HG02571 (cell line): ENCODE data around the gene CDK5RAP1.
"Not testable (repeated sequence)": the region's sequence is repeated elsewhere in the genome, so short reads cannot be mapped to it uniquely, and the experiment has no call there.

Source experiments
- ATAC-seq: cut with Tn5 transposase; IDR thresholded peaks from one replicate; pipeline ENCODE4 v1.9.1; 2021; ENCODE audit warnings: mild to moderate bottlenecking, moderate library complexity; ENCODE audit not compliant: unreplicated experiment

Gene CDK5RAP1

GRCh38 chr20:33389326-33389725 lies 12.0 kb downstream of the CDK5RAP1 start:
- not testable (repeated sequence) for ATAC-seq

GRCh38 chr20:33388268-33388667 lies 13.1 kb downstream of the CDK5RAP1 start:
- ATAC-seq, result no peak

GRCh38 chr20:33387177-33387576 lies 14.1 kb downstream of the CDK5RAP1 start:
- no peak for ATAC-seq

- ATAC-seq, result no peak
These were observed 14.6 kb downstream of the CDK5RAP1 start for GRCh38 chr20:33386673-33387072.

GRCh38 chr20:33377366-33377765 lies 24.0 kb downstream of the CDK5RAP1 start:
- no peak for ATAC-seq

- no peak for ATAC-seq
These were observed 27.3 kb downstream of the CDK5RAP1 start for GRCh38 chr20:33373735-33374605.

- ATAC-seq, result no peak
These were observed 28.3 kb downstream of the CDK5RAP1 start for GRCh38 chr20:33372993-33373441.

- ATAC-seq, result no peak
These were observed 31.0 kb downstream of the CDK5RAP1 start for GRCh38 chr20:33370291-33370690.

GRCh38 chr20:33362898-33363297 lies 38.4 kb downstream of the CDK5RAP1 start:
- no peak for ATAC-seq

- no peak for ATAC-seq
These were observed 41.7 kb downstream of the CDK5RAP1 start for GRCh38 chr20:33359399-33360261.

- no peak for ATAC-seq
These were observed 48.3 kb downstream of the CDK5RAP1 start for GRCh38 chr20:33353013-33353402.

- ATAC-seq, result no peak
These were observed 48.9 kb downstream of the CDK5RAP1 start for GRCh38 chr20:33352258-33353012.

- ATAC-seq, result no peak
These were observed 49.6 kb downstream of the CDK5RAP1 start for GRCh38 chr20:33351696-33352095.

GRCh38 chr20:33349493-33349892 lies 51.8 kb downstream of the CDK5RAP1 start:
- ATAC-seq, result no peak

- ATAC-seq, result no peak
These were observed 53.0 kb downstream of the CDK5RAP1 start for GRCh38 chr20:33348136-33348937.

- ATAC-seq, result no peak
These were observed 56.0 kb downstream of the CDK5RAP1 start for GRCh38 chr20:33345342-33345741.

GRCh38 chr20:33343521-33343920 lies 57.8 kb downstream of the CDK5RAP1 start:
- no peak for ATAC-seq

- ATAC-seq, result no peak
These were observed 61.7 kb downstream of the CDK5RAP1 start for GRCh38 chr20:33339515-33340058.

GRCh38 chr20:33338467-33339258 lies 62.7 kb downstream of the CDK5RAP1 start:
- no peak for ATAC-seq
